Gastroesophageal sphincter (tissue), 4 donors: Measurements from ENCODE around the gene DNAL4. TPM values are rescaled to one million over a fixed set of nuclear protein-coding genes. Genes with fewer than 3 reads are reported as not detected.

Experiments
- ATAC-seq: fragments of 150-250 bp; one replicate; pipeline ENCODE4 v1.9.1; 2016; ENCODE audit warnings: mild to moderate bottlenecking, moderate library complexity
- H3K27ac ChIP-seq, 4 donors: fragments of 200-600 bp; sonication (generic) in 3 of 4; 1 replicate in 3 of 4; 2 replicates in 1 of 4; pipeline ENCODE4 v1.5.1; 2016 to 2019
- H3K27me3 ChIP-seq: fragments of 200-600 bp; sonication (generic); one replicate; pipeline ENCODE4 v1.5.1; 2019
- H3K36me3 ChIP-seq, 2 donors: fragments of 200-600 bp; sonication (generic); one replicate each; pipeline ENCODE4 v1.5.1; 2019; ENCODE audit warnings: control low read depth in 1 of 2
- H3K4me1 ChIP-seq, 3 donors: fragments of 200-600 bp; sonication (generic); 1 replicate in 2 of 3; 2 replicates in 1 of 3; pipeline ENCODE4 v1.5.1; 2016 to 2019; ENCODE audit warnings: control low read depth in 2 of 3
- H3K4me3 ChIP-seq, 2 donors: fragments of 200-600 bp; sonication (generic); one replicate each; pipeline ENCODE4 v1.5.1; 2019; ENCODE audit warnings: mild to moderate bottlenecking in 1 of 2, moderate library complexity in 1 of 2
- H3K9me3 ChIP-seq, 3 donors: fragments of 200-600 bp; sonication (generic); one replicate each; pipeline ENCODE4 v1.5.1; 2017 to 2019; ENCODE audit warnings: control low read depth in 2 of 3
- CTCF ChIP-seq, 4 experiments: fragments of 200-600 bp in 2 of 4; fragments of 450-650 bp in 2 of 4; sonication (generic) in 1 of 4; IDR thresholded peaks; one replicate each; pipeline ENCODE4 v1.5.1; 2017 to 2019; ENCODE audit warnings: antibody characterized with exemption in 4 of 4, mild to moderate bottlenecking in 2 of 4, moderate library complexity in 2 of 4
- EP300 ChIP-seq: sonication (generic); formaldehyde crosslinking; IDR thresholded peaks from one replicate; pipeline ENCODE4 v1.6.1; 2017; ENCODE audit warnings: antibody characterized with exemption, mild to moderate bottlenecking
- POLR2A ChIP-seq, 2 donors: fragments of 450-650 bp; IDR thresholded peaks; one replicate each; pipeline ENCODE4 v1.6.1; 2017; ENCODE audit warnings: antibody characterized with exemption in 2 of 2, mild to moderate bottlenecking in 2 of 2, moderate library complexity in 1 of 2
- POLR2AphosphoS5 ChIP-seq: sonication (generic); formaldehyde crosslinking; IDR thresholded peaks from one replicate; pipeline ENCODE4 v1.6.1; 2017; ENCODE audit warnings: antibody characterized with exemption
- WGBS, 2 donors: methylation state at CpG; one replicate each; pipeline ENCODE4 v1.1.5; 2018; ENCODE audit warnings: low coverage in 1 of 2; 5-methylcytosine and 5-hydroxymethylcytosine counted together
- total RNA-seq, 4 donors: library from RNA; depleted of rRNA; stranded (reverse); fragments of >200 nt; gene quantifications; one replicate each; pipeline ENCODE4 v1.1.0, GENCODE V29; 2016

DNAL4 gene
- total RNA-seq, 4 donors from 2014 or later: 10.0 to 16.1 (median 14.6) TPM

DNA sequence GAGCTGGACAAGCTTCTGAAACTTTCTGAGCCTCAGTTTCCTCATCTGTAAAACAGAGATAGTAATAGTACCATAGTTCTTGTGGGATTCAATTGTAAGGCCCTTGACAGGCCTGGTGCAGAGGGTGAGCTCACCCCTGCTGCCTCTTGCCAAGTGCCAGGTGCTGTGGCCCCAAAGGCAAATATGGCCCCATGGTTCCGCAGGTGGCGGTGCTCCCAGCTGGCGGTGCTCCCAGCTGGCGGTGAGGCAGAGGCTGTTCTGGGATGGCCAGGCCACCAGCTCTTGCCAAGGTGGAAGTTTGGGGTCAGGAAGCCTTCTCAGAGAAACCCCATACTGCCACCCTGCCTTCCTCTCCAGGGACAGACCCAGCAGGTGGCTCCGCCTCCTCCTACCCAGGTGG, 41.0 kb upstream of the DNAL4 start:
- H3K9me3 ChIP-seq: no peaks in the 10 kb centered on the region
- no peaks in the 10 kb centered on the region for H3K27me3 ChIP-seq
- H3K4me1 ChIP-seq: no peaks in the 10 kb centered on the region
- H3K27ac ChIP-seq: no peak overlapping the region
- H3K4me3 ChIP-seq: no peak overlapping the region
- TF ChIP-seq EP300 (no peak), POLR2AphosphoS5 (no peak), CTCF (IDR thresholded peaks at IDR 0.05) (no peak), POLR2A (IDR thresholded peaks at IDR 0.05) (no peak)
- no peak for ATAC-seq
- WGBS, 2 donors: 100% methylated on average over 1 to 3 of the region's 5 CpGs
- no peaks in the 10 kb centered on the region for H3K36me3 ChIP-seq

DNA sequence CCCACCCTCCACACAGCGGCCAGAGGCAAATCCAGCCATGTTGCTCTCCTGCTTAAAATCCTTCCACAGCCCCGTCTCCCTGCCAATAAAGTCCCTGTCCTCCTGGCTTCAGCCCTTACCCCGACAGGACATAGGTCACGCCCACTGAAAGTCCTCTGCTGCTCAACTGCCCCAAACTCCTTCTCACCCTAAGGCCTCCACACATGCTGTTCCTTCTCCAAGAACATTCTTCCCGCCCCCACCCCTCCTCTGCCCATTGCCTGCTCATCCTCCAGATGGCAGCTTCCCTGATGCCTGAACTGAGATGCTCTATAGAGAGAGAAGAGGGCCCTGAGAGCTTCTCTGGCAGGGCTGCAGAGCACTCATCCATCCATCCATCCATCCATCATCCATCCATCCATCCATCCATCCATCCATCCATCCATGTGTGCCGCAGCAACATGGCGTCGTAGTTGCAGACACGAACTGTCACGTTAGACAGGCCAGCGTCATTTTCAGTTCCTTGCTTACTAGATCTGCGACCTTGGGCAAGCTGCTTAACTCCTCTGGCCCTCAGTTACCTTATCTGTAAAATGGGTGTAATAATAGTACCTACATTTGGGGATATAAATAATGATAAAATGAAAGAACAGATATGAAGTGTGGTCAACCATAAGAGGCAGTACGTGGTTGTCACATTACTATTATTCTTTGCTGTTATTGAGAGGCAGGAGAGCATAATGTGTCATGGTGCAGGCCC, 40.4 kb upstream of the DNAL4 start:
- H3K27ac ChIP-seq: no peak overlapping the region
- no peaks in the 10 kb centered on the region for H3K36me3 ChIP-seq
- H3K27me3 ChIP-seq: no peaks in the 10 kb centered on the region
- no peak overlapping the region for H3K4me3 ChIP-seq
- 79 to 87% methylated on average over 6 to 12 of the region's 13 CpGs for WGBS, 2 donors
- H3K9me3 ChIP-seq: no peaks in the 10 kb centered on the region
- H3K4me1 ChIP-seq: no peaks in the 10 kb centered on the region
- TF ChIP-seq POLR2AphosphoS5 (no peak), POLR2A (IDR thresholded peaks at IDR 0.05) (no peak), CTCF (IDR thresholded peaks at IDR 0.05) (no peak), EP300 (no peak)
- no peak for ATAC-seq

GRCh38 chr22:38833061-38833460, 39.1 kb upstream of the DNAL4 start:
- no peaks in the 10 kb centered on the region for H3K9me3 ChIP-seq
- H3K4me3 ChIP-seq: no peak overlapping the region
- no peaks in the 10 kb centered on the region for H3K27me3 ChIP-seq
- no peaks in the 10 kb centered on the region for H3K36me3 ChIP-seq
- H3K27ac ChIP-seq: no peak overlapping the region
- no CpG with 5 or more reads among the region's 3 CpGs for WGBS, 2 donors
- TF ChIP-seq POLR2A (IDR thresholded peaks at IDR 0.05) (no peak), POLR2AphosphoS5 (no peak), EP300 (no peak), CTCF (IDR thresholded peaks at IDR 0.05) (no peak)
- no peak for ATAC-seq
- no peaks in the 10 kb centered on the region for H3K4me1 ChIP-seq

DNA sequence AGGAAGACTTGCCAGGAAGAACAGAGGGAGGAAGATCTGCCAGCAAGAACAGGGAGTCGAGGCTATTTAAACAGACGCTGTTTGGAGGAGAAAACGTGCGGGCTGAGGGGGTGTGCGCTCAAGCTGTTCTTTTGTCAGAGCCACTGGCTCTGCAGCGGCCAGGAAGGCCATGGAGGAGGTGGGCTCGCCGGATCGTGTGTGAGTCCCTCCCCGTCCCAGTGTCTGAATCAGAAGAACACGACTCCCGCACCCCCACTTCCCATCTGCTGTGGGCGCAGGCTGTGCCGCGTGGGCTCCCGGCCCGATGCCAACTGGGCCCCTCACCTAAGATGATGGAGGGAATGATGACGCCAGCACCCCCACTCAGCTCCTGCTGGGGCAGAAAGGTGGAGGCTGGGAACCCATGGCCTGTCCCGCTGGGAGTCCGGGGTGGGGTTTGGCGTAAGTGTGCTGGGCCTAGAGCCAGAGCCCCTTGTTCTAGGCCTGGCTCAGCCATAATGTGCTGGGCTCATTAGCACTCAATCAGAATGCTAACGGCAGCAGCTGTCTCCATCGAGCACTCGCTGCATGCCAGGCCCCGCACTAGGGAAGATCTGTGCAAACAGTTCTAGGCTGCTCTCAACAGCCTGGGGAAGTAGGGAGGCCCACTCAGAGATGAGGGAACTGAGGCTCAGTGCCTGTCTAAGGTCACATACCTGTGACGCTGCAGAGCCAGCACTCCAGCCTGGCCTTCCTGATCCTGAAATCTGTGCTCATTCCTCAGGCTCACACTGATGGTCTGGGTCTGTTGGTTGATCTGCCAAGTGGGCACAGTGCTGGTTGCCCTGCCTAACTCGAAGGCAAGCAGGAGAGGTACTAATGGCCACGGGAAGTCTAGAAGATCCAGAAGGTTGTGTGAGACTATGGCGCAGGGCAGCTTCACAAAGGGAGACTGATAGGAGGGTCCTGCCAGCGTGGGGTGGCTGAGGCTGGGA, 38.3 kb upstream of the DNAL4 start:
- no peak for TF ChIP-seq POLR2AphosphoS5
- TF ChIP-seq EP300: no peak
- no peak for TF ChIP-seq POLR2A (IDR thresholded peaks at IDR 0.05)
- H3K4me3 ChIP-seq: no peak overlapping the region
- H3K27me3 ChIP-seq: no peaks in the 10 kb centered on the region
- H3K9me3 ChIP-seq: no peaks in the 10 kb centered on the region
- no peak overlapping the region for H3K27ac ChIP-seq
- no peaks in the 10 kb centered on the region for H3K36me3 ChIP-seq
- 54 to 76% methylated on average over 5 of the region's 30 CpGs for WGBS, 2 donors
- H3K4me1 ChIP-seq: no peaks in the 10 kb centered on the region
- ATAC-seq: no peak

GRCh38 chr22:38831166-38831945, 37.4 kb upstream of the DNAL4 start:
- Histone ChIP-seq H3K9me3 (no peaks in the 10 kb centered on the region), H3K27ac (no peak overlapping the region), H3K27me3 (no peaks in the 10 kb centered on the region), H3K36me3 (peaks cover 0 to 3% of the 10 kb centered on the region in 2 donors), H3K4me1 (no peaks in the 10 kb centered on the region), H3K4me3 (no peak overlapping the region)
- no peak for ATAC-seq
- no peak for TF ChIP-seq CTCF (IDR thresholded peaks at IDR 0.05)
- WGBS, 2 donors: 71 to 80% methylated on average over 1 of the region's 16 CpGs
